HFFc6 (cell line): ENCODE measurements around the gene SDS. TPM values are rescaled to one million over a fixed set of nuclear protein-coding genes. Genes with fewer than 3 reads are reported as not detected.

Experiments used
- DNase-seq: peaks from one replicate; pipeline ENCODE4 v3.0.0-alpha.2; 2018
- H3K27ac Mint-ChIP-seq: 2 replicates; pipeline ENCODE4 v1.8.0; 2020; ENCODE audit warnings: mild to moderate bottlenecking, mixed read lengths
- H3K27me3 Mint-ChIP-seq: 2 replicates; pipeline ENCODE4 v1.8.0; 2021; ENCODE audit warnings: mild to moderate bottlenecking, moderate library complexity, mixed read lengths; ENCODE audit not compliant: insufficient read depth
- H3K36me3 Mint-ChIP-seq: 2 replicates; pipeline ENCODE4 v1.8.0; 2021; ENCODE audit warnings: low read depth, mixed read lengths
- H3K4me1 Mint-ChIP-seq: 2 replicates; pipeline ENCODE4 v1.8.0; 2020; ENCODE audit warnings: low read depth, mixed read lengths
- H3K4me3 Mint-ChIP-seq: 2 replicates; pipeline ENCODE4 v1.8.0; 2020; ENCODE audit warnings: mild to moderate bottlenecking, moderate library complexity, mixed read lengths
- H3K9me3 Mint-ChIP-seq: 2 replicates; pipeline ENCODE4 v1.8.0; 2020; ENCODE audit warnings: mild to moderate bottlenecking, mixed read lengths
- CTCF ChIP-seq: fragments of 200-600 bp; sonication (generic); IDR thresholded peaks from 2 replicates; pipeline ENCODE4 v1.5.0; 2021; ENCODE audit warnings: antibody characterized with exemption, mild to moderate bottlenecking
- total RNA-seq, 6 experiments: library from RNA; stranded (reverse); fragmentation: NEBNext Ultra II Directional; extraction: Animal tissue kit (Norgen Biotek cat#: 25700); gene quantifications; 2 replicates in 1 of 6; 3 replicates in 5 of 6; pipeline ENCODE4 v1.2.3, GENCODE V29; 2021

Gene SDS
- total RNA-seq, 6 experiments from 2014 or later, result not detected

GRCh38 chr12:113425960-113426453 is 22.3 kb upstream of the SDS start:
- Mint-ChIP-seq H3K27me3 (peaks cover 4% of the 10 kb centered on the region), H3K4me1 (peaks cover 20% of the 10 kb centered on the region), H3K9me3 (no peaks in the 10 kb centered on the region), H3K4me3 (no peak overlapping the region), H3K36me3 (peaks cover 4% of the 10 kb centered on the region; the same call in 1 of the 2 replicates), H3K27ac (no peak overlapping the region)
- DNase-seq, result no peak
- no peak for TF ChIP-seq CTCF

DNA sequence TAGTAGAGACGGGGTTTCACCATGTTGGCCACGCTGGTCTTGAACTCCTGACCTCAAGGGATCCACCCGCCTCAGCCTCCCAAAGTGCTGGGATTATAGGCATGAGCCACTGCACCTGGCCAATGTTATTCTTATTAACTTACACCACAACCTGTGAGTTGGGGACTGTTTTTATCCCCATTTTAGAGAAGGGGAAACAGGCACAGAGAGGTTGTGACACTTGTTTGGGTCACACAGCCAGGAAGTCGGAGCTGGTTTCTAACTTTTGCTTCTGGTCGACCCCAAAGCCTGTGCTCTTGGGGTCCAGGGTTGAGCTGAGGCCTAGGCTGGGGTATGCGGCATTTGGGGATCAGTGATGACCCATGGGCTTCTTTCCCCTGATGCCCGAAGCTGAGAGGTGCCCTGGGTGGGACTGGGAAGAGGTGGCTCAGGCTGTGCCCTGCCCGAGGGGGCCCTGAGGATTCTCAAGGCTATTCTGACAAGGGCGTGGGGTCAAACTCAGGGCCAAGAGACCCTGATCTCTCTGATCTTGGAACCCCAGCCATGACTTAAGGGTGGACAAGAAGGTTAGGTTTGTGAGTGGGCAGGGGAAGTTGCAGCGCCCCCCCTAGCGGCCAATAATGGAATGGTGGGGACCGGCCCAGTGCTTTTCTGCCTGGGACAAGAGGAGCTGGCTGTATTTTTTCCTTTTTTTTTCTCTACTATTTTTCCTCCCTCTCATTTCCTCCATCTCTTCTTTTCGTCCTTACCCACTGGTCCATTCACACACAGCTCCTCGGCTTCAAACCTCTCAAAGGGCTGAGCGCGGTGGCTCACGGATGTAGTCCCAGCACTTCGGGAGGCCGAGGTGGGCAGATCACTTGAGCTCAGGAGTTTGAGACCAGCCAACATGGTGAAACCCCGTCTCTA is 21.5 kb upstream of the SDS start:
- no peaks in the 10 kb centered on the region for H3K9me3 Mint-ChIP-seq
- H3K27me3 Mint-ChIP-seq, result peaks cover 5% of the 10 kb centered on the region
- no peak overlapping the region for H3K27ac Mint-ChIP-seq
- peaks cover 20% of the 10 kb centered on the region for H3K4me1 Mint-ChIP-seq
- no peak overlapping the region for H3K4me3 Mint-ChIP-seq
- DNase-seq, result peak; percentile 30
- TF ChIP-seq CTCF, result peak; percentile 98
- peaks cover 4% of the 10 kb centered on the region; the same call in 1 of the 2 replicates for H3K36me3 Mint-ChIP-seq

GRCh38 chr12:113424456-113424855 is 20.8 kb upstream of the SDS start:
- H3K36me3 Mint-ChIP-seq, result peaks cover 4% of the 10 kb centered on the region; the same call in 1 of the 2 replicates
- no peak for TF ChIP-seq CTCF
- DNase-seq, result no peak
- peaks cover 3% of the 10 kb centered on the region for H3K27me3 Mint-ChIP-seq
- H3K4me1 Mint-ChIP-seq, result peaks cover 20% of the 10 kb centered on the region
- no peaks in the 10 kb centered on the region for H3K9me3 Mint-ChIP-seq
- H3K4me3 Mint-ChIP-seq, result no peak overlapping the region; the same call in 1 of the 2 replicates
- H3K27ac Mint-ChIP-seq, result no peak overlapping the region

DNA sequence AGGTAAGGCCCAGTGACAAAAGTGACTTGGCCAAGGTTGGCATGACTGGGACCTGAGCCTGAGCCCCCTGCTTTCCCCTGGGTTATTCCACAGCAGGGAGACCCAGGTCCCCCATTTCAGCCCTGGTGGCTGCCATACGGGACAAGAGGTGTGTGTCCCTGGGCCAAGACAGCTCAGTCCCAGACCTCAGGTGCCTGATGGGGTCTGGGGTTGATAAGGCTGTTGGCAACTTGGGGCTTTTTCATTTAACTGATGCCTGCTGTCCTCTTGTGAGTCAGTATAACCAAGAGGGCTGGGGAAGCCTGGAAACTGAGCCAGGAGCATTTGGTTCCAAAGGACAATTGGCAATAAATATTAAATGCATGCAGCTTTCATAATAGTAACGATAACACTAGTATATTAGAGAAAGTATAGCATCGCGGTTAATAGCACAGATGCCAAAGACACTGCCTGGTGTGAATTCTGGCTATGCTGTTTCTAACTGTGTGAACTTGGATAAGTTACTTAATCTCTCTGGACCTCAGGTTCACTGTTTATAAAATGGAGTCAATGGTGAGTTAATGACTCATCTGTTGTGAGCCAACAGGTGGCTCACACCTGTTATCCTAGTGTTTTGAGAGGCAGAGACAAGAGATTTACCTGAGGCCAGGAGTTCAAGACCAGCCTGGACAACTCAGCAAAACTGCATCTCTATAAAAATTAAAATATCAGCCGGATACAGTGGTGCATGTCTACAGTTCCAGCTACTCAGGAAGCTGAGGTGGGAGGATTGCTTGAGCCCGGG is 19.4 kb upstream of the SDS start:
- H3K27ac Mint-ChIP-seq, result peak overlapping the region; percentile 98; the same call in 1 of the 2 replicates
- H3K9me3 Mint-ChIP-seq, result no peaks in the 10 kb centered on the region
- H3K27me3 Mint-ChIP-seq, result peaks cover 8% of the 10 kb centered on the region
- no peak for DNase-seq
- peak overlapping the region; percentile 99 for H3K4me3 Mint-ChIP-seq
- no peak for TF ChIP-seq CTCF
- H3K36me3 Mint-ChIP-seq, result peaks cover 4% of the 10 kb centered on the region; the same call in 1 of the 2 replicates
- H3K4me1 Mint-ChIP-seq, result peaks cover 20% of the 10 kb centered on the region

- peaks cover 4% of the 10 kb centered on the region; the same call in 1 of the 2 replicates for H3K36me3 Mint-ChIP-seq
- no peak for TF ChIP-seq CTCF
- no peaks in the 10 kb centered on the region for H3K9me3 Mint-ChIP-seq
- H3K4me1 Mint-ChIP-seq, result peaks cover 20% of the 10 kb centered on the region
- H3K27me3 Mint-ChIP-seq, result peaks cover 8% of the 10 kb centered on the region
- H3K4me3 Mint-ChIP-seq, result peak within 1 kb of the TSS; percentile 99
- H3K27ac Mint-ChIP-seq, result peak within 1 kb of the TSS; percentile 98
- DNase-seq, result peak; percentile 75
These were observed 18.6 kb upstream of the SDS start, which contains the start of gene SDSL for GRCh38 chr12:113422030-113422885. TSS of gene SDSL (plus strand) at chr12:113422380. CDS start at chr12:113427983, 5,603 bp downstream.
